Endothelial cell of umbilical vein (primary cell): Measurements from ENCODE around the gene FAM120B. TPM values are rescaled to one million over a fixed set of nuclear protein-coding genes. Genes with fewer than 3 reads are reported as not detected.
A peak's percentile ranks its signal among the peaks of the same experiment; 100 is the strongest.

ENCODE experiments used
- BruUV-seq: library from RNA; stranded (reverse); fragments of 400-500 nt; replicated peaks from 2 replicates; lab custom pipeline; 2021; lab: Mats Ljungman, UMichigan
- CTCF ChIA-PET: fragments of 300-600, 350-600 bp; sonication (Branson Sonifier 250); formaldehyde crosslinking; loops from one replicate; lab custom pipeline; 2021; ENCODE audit warnings: antibody characterized with exemption, inconsistent platforms; lab: Charles Lee
- POLR2A ChIA-PET: fragments of 300-600, 350-600 bp; sonication (Branson Sonifier 250); formaldehyde crosslinking; loops from one replicate; lab custom pipeline; 2021; ENCODE audit warnings: antibody characterized with exemption, inconsistent platforms; lab: Charles Lee
- DNase-seq: peaks from one replicate; pipeline ENCODE4 v3.0.0-alpha.2; 2011; ENCODE audit warnings: low read depth, low spot score
- FAIRE-seq: peaks from 2 replicates; lab custom pipeline; 2011; peaks lifted over from hg19 to GRCh38; lab: Jason Lieb, UNC
- H2AFZ ChIP-seq: 2 replicates; pipeline ENCODE4 v1.6.0; 2012; ENCODE audit warnings: low read depth, low read length, control low read depth, inconsistent platforms
- H3K27ac ChIP-seq: 2 replicates; pipeline ENCODE4 v1.5.1; 2011; ENCODE audit warnings: low read depth, mild to moderate bottlenecking, control low read depth, low read length, moderate library complexity; ENCODE audit not compliant: insufficient read depth
- H3K27me3 ChIP-seq, 2 experiments: 2 replicates each; pipeline versions ENCODE4 v1.6.0 to v1.6.1; 2011; ENCODE audit warnings: low read length in 2 of 2, mixed read lengths in 1 of 2; ENCODE audit not compliant: control insufficient read depth in 2 of 2, insufficient read depth in 2 of 2
- H3K36me3 ChIP-seq, 2 experiments: 2 replicates in 1 of 2; 3 replicates in 1 of 2; pipeline ENCODE4 v1.5.1; 2011; ENCODE audit warnings: low read length in 2 of 2, mild to moderate bottlenecking in 1 of 2, moderate library complexity in 1 of 2; ENCODE audit not compliant: control insufficient read depth in 2 of 2, insufficient read depth in 2 of 2; ENCODE audit errors: extremely low read depth in 1 of 2
- H3K4me1 ChIP-seq: 3 replicates; pipeline ENCODE4 v1.5.1; 2011; ENCODE audit warnings: mild to moderate bottlenecking, low read length; ENCODE audit not compliant: control insufficient read depth, insufficient read depth; ENCODE audit errors: extremely low read depth
- H3K4me2 ChIP-seq: 2 replicates; pipeline ENCODE4 v1.6.1; 2011; ENCODE audit warnings: low read length, control low read depth, mixed read lengths; ENCODE audit not compliant: insufficient read depth
- H3K4me3 ChIP-seq, 3 experiments: fragments of 200-600 bp in 1 of 3; sonication (generic), shearing (Covaris generic) in 1 of 3; replicated peaks in 1 of 3; 2 replicates each; pipeline ENCODE4 v1.5.1; 2011 to 2016; ENCODE audit warnings: control low read depth in 3 of 3, low read length in 3 of 3, mild to moderate bottlenecking in 2 of 3, inconsistent platforms in 1 of 3, low read depth in 1 of 3, moderate library complexity in 1 of 3; ENCODE audit not compliant: insufficient read depth in 1 of 3
- H3K79me2 ChIP-seq: 2 replicates; pipeline ENCODE4 v1.6.0; 2012; ENCODE audit warnings: low read length, inconsistent platforms; ENCODE audit not compliant: control insufficient read depth, insufficient read depth
- H3K9ac ChIP-seq: replicated peaks from 2 replicates; pipeline ENCODE3; 2011; ENCODE audit warnings: low read length, control low read depth; ENCODE audit not compliant: insufficient read depth; ENCODE audit errors: extremely low read depth
- H3K9me1 ChIP-seq: replicated peaks from 3 replicates; pipeline ENCODE4 v1.6.0; 2011; ENCODE audit warnings: mild to moderate bottlenecking, low read length; ENCODE audit not compliant: control insufficient read depth, insufficient read depth; ENCODE audit errors: extremely low read depth
- H3K9me3 ChIP-seq: replicated peaks from 2 replicates; pipeline ENCODE4 v1.5.1; 2012; ENCODE audit warnings: low read length, inconsistent platforms; ENCODE audit not compliant: control insufficient read depth, insufficient read depth
- H4K20me1 ChIP-seq: replicated peaks from 2 replicates; pipeline ENCODE3; 2011; ENCODE audit warnings: mild to moderate bottlenecking, low read length; ENCODE audit not compliant: control insufficient read depth, insufficient read depth; ENCODE audit errors: extremely low read depth
- CTCF ChIP-seq, 2 donors: IDR thresholded peaks; 1 replicate in 1 of 2; 2 replicates in 1 of 2; pipeline ENCODE4 v1.5.1; 2011; ENCODE audit warnings: low read length in 2 of 2, mild to moderate bottlenecking in 2 of 2, moderate library complexity in 2 of 2, control low read depth in 1 of 2, inconsistent platforms in 1 of 2, low read depth in 1 of 2; ENCODE audit not compliant: insufficient read depth in 1 of 2; ENCODE audit errors: extremely low read depth in 1 of 2
- EZH2 ChIP-seq: IDR thresholded peaks from 2 replicates; pipeline ENCODE4 v1.6.1; 2012; ENCODE audit warnings: borderline replicate concordance, low read depth, mild to moderate bottlenecking, moderate library complexity, low read length, inconsistent platforms; ENCODE audit not compliant: severe bottlenecking
- FOS ChIP-seq: IDR thresholded peaks from 2 replicates; pipeline ENCODE4 v1.6.1; 2011; ENCODE audit warnings: mild to moderate bottlenecking, low read length, moderate library complexity, borderline replicate concordance; ENCODE audit not compliant: insufficient read depth
- GATA2 ChIP-seq: IDR thresholded peaks from 2 replicates; pipeline ENCODE4 v1.7.0; 2011; ENCODE audit warnings: low read depth, mild to moderate bottlenecking, moderate library complexity, mixed read lengths, low read length; ENCODE audit not compliant: insufficient read length, insufficient read depth
- JUN ChIP-seq: IDR thresholded peaks from 2 replicates; pipeline ENCODE4 v1.6.1; 2011; ENCODE audit warnings: borderline replicate concordance, low read depth; ENCODE audit not compliant: insufficient read length, insufficient read depth
- MAX ChIP-seq: IDR thresholded peaks from 2 replicates; pipeline ENCODE4 v1.6.1; 2011; ENCODE audit not compliant: insufficient read depth, insufficient read length
- MYC ChIP-seq: IDR thresholded peaks from one replicate; pipeline ENCODE4 v1.6.1; 2011; ENCODE audit warnings: mild to moderate bottlenecking, low read depth, low read length
- POLR2A ChIP-seq: IDR thresholded peaks from 2 replicates; pipeline ENCODE4 v1.6.1; 2012; ENCODE audit warnings: low read depth, mild to moderate bottlenecking, control low read depth, low read length
- POLR2AphosphoS5 ChIP-seq: IDR thresholded peaks from 2 replicates; pipeline ENCODE4 v1.6.1; 2012; ENCODE audit warnings: low read depth, mild to moderate bottlenecking, control low read depth, low read length, moderate library complexity; ENCODE audit not compliant: insufficient read depth
- dilution Hi-C: fragments of 300-500 bp; cut with MboI; formaldehyde crosslinking; loops from one replicate; pipeline ENCODE4 v1.15.0; 2019; ENCODE audit warnings: low sequenced_read_pairs; ENCODE audit not compliant: extremely low pct_ligation_motif_present
- intact Hi-C: fragments of 100-400 bp; cut with micrococcal nuclease; formaldehyde crosslinking; loops from one replicate; pipeline ENCODE4 v1.10.0; 2022
- polyA plus RNA-seq, 4 experiments: library from polyadenylated mRNA; depleted of rRNA in 3 of 4; stranded (reverse) in 3 of 4; unstranded in 1 of 4; fragments of >200 nt; gene quantifications; 2 replicates each; pipeline versions ENCODE4 v1.2.1 to v1.2.3, GENCODE V29; 2011 to 2012; ENCODE audit warnings: missing spikeins in 1 of 4
- total RNA-seq: library from RNA; stranded (reverse); gene quantifications from 2 replicates; pipeline ENCODE4 v1.2.3, GENCODE V29; 2021

The FAM120B gene
- total and polyA plus RNA-seq, 2 donors (not counting 3 experiments of a cell fraction or from before 2014, with no cell fraction given) = 10.8 to 28.2 TPM

GRCh38 chr6:170311696-170312095, 5.1 kb downstream of the FAM120B start:
- peak; percentile 55 for FAIRE-seq
- CTCF ChIA-PET = interaction anchor here (0.8 kb wide), 1 partner anchor 205 kb away, joined by 3 read pairs; no protein-coding TSS in a partner anchor
- H4K20me1 ChIP-seq = no peaks in the 10 kb centered on the region

More at GRCh38 chr6:170311696-170312095, 5.1 kb downstream of the FAM120B start:
- Histone ChIP-seq H3K27ac (no peak overlapping the region), H3K9ac (no peak overlapping the region), H2AFZ (no peak overlapping the region), H3K4me2 (no peak overlapping the region), H3K4me1 (peaks cover 4% of the 10 kb centered on the region), H3K4me3 (no peak overlapping the region), H3K79me2 (peaks cover 78% of the 10 kb centered on the region), H3K9me1 (no peaks in the 10 kb centered on the region), H3K27me3 (no peaks in the 10 kb centered on the region), H3K36me3 (no peaks in the 10 kb centered on the region), H3K9me3 (no peaks in the 10 kb centered on the region)
- DNase-seq = no peak
- no TSS peak for BruUV-seq
- TF ChIP-seq POLR2AphosphoS5 (no peak), POLR2A (no peak), JUN (no peak), MYC (no peak), CTCF (IDR thresholded peaks at IDR 0.05; ENCODE audit: extremely low read depth in 1 of 2, insufficient read depth in 1 of 2, low read depth in 1 of 2, low read length in 2 of 2) (no peak), MAX (no peak), GATA2 (no peak), EZH2 (no peak), FOS (no peak)
- intact Hi-C loops (no loop called here), dilution Hi-C loops (no loop called here)
- POLR2A ChIA-PET = no interaction called here
